RCC 7860 (cell line): ENCODE data around the gene PARN.
"Not testable (repeated sequence)": the region's sequence is repeated elsewhere in the genome, so short reads cannot be mapped to it uniquely, and the experiment has no call there.

Experiments used
- DNase-seq: peaks from one replicate; pipeline ENCODE4 v3.0.0-alpha.2; 2015; ENCODE audit warnings: low spot score
- FAIRE-seq: peaks from 2 replicates; lab custom pipeline; 2012; peaks lifted over from hg19 to GRCh38; lab: Jason Lieb, UNC

Gene PARN

DNA sequence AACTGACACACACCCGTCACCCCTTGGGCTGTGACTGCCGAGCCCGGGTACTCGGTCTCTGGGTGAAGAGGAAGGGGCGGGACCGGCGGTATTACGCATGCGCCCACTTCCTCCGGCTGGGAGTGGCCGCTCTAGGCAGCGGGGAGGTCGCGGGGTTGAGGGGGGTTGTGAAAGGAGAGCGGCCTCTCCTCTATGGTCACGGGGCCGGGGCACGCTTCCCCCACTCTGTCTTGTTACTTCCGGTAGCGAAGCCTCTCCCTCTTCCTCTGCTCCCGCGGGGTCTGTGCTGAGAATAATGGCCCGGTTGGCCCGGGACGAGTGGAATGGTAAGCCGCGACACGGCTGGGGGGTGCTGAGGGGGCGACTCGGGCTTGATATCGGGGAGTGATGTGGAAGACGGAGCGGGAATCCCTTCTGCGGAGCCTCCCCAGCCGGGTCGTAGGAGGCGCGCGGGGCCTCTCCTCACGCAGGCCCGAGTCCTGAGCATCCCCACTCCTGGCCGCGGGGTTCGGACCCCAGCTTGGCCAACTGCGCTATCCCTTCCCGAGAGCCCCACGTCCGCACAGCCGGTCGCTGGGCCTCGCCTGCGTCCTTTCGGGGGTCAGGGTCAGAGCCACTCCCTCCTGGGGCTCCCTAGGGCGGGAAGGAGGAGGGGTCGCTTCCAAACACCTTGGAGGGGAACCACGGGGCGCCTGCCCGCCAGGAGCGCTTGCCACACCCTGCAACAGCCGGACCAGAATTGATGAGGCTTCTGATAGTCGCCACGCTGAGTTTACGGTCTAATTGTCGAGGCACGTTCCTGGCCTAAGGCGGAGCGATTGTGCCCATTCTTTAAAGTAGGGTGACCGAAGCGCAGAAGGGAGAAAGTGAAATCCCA, 2.9 kb upstream of the PARN start, which contains the start of gene BFAR:
Gene BFAR, plus strand, starts transcription at position 259 of the 877 bp plus-strand sequence. CDS start 11,396 bp downstream, outside the sequence.
- peak; percentile 95 for DNase-seq
- peak; percentile 84 for FAIRE-seq

DNA sequence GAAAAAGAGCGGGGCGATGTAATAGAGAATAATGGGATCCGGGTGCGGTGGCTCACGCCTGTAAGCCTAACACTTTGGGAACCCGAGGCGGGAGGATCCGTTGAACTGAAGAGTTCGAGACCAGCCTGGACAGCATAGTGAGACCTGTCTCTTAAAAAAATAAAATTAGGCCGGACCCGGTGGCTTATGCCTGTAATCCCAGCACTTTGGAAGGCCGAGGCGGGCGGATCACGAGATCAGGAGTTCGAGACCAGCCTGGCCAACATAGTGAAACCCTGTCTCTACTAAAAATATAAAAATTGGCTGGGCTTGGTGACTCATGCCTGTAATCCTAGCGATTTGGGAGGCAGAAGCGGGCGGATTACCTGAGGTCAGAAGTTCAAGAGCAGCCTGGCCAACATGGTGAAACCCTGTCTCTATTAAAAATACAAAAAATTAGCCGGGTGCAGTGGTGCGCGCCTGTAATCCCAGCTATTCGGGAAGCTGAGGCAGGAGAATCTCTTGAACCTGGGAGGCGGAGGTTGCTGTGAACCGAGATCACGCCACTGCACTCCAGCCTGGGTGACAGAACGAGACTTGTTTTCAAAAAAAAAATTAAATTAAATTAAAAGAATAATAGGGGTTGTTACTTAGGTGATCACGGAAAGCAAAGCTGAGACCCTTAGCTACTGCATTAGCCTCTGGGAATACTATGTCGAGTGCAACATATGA, 715 bp upstream of the PARN start:
- FAIRE-seq: not testable (repeated sequence)

DNA sequence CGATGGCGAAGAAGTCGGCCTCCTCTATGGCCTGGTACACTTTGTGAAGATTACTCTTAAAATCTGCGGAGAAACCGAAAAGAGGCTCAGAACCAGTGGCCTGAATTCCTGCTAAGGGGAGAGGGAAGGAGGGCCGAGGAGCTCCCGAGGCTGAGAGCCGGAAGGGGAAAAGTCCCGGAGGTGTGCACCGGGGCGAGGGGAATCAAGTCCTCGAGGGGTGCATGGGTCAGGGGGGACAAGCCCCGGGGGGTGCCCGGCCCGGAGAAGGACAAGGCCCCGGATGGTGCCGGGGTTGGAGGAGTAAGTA, 495 bp downstream of the PARN start:
- no peak for FAIRE-seq
- no peak for DNase-seq

More for the DNA sequence above, 715 bp upstream of the PARN start:
- not testable (repeated sequence) for DNase-seq

DNA sequence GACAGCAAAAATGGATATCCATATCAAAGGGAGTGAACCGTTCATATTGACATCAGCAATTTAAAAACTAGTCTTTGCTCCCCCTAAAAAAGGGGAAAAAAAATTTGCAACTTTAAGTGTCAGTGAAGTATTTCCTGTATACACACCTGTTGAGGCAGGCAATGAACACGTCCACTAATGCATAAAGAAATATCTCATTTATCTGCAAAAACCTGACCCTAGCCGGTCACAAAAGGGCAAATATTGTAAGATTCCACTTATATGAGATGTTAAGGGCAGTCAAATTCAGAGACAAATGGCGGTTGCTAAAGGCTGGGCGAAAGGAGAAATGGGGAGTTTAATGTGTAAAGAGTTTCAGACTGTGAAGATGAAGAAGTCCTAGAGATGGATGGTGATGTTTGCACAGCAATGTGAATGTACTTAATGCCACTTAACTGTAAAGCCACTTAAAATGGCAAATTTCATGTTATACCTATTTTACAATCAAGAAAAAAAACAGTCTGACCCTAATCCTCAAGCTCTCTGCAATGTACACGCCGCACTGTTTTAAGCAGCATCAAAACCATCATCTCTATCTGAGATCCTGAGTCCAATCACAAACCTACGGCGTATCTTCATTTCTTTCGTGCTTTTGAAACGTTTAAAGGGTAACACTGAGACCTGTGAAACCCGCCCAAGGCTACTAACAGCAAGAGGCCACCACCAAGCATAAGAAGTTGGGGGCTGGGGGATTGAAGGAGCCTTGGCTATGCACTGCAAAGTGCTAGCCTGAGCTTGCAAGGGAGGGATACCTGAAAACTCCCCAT, 1.1 kb downstream of the PARN start:
- no peak for FAIRE-seq
- no peak for DNase-seq

DNA sequence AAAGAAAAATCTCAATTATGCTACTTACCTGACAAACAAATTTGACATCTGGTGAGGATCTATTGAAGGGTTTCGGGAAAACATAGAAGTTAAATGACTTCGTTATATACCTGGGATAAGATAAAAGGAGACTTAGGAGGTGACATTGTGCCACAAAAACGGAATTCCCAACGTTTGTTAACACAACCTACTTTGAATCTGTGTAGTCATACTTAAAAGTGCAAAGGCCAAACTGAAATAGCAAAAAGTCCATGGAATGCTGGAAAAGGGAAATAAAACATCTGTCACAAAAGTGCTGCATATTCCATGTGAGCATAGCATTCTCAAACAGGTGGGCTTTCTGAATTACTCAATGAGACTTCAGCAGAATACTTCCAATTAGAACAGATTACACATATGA, 3.0 kb downstream of the PARN start:
- no peak for DNase-seq
- no peak for FAIRE-seq

DNA sequence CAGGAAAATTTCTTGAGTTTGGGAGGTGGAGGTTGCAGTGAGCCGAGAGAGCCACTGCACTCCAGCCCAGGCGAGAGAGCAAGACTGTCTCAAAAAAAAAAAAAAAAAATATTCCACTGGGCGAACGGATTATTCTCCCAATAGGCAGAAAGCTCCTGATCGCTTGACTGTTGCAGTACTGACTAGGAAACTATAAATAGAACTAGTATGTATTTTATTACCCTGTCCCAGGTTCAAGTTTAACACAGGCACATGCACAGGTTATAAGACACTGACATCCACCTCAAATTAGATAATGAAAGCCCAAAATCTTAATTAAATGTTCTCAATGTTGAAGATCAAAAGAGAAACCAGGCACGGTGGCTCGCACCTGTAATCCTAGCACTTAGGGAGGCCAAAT, 11.5 kb downstream of the PARN start:
- no peak for DNase-seq
- FAIRE-seq: no peak

DNA sequence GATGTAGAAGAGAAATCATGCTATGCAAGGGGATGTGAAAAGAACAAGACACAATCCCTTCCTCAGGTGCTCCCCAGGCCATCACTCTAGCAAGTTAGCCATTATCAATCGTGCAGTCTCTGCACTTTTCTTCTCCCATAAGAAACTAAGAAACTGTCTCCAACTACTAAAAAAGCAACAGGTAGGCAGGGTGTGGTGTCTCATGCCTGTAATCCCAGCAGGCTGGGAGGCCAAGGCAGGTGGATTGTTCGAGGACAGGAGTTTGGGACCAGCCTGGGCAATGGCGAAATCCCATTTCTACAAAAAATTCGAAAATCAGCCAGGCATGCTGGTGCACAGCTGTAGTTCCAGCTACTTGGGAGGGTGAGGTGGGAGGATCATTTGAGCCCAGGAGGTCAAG, 13.8 kb downstream of the PARN start:
- FAIRE-seq (no peak), DNase-seq (no peak)

DNA sequence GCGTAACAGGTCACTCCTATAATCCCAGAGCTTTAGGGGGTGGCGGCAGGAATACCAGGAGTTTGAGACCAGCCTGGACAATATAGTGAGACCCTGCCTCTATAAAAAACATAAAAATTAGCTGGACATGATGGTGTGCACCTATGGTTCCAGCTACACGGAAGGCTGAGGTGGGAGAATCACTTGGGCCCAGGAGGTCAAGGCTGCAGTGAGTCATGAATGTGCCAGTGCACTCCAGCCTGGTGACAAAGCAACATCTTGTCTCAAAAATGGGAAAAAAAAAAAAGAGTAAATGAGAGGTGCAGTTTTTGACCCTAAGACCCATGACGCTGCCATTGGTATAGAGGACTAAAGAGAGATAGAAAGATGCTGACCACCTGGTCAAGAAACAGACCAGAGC, 16.1 kb downstream of the PARN start:
- DNase-seq (no peak), FAIRE-seq (no peak)

DNA sequence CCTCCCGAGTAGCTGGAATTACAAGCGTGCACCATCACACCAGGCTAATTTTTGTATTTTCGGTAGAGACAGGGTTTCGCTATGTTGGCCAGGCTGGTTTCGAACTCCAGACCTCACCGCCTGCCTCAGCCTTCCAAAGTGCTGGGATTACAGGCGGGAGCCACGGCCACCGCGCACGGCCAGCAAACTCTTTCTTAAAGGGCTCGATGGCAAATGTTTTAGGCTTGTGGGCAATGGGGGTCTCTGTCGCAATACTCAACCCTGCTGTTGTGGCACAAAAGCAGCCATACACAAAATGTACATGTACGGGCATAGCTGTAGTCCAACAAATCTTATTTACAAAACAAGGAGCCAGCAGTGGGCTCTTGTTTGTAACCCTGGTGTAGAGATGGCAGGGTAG, 18.4 kb downstream of the PARN start:
- DNase-seq (no peak), FAIRE-seq (no peak)

DNA sequence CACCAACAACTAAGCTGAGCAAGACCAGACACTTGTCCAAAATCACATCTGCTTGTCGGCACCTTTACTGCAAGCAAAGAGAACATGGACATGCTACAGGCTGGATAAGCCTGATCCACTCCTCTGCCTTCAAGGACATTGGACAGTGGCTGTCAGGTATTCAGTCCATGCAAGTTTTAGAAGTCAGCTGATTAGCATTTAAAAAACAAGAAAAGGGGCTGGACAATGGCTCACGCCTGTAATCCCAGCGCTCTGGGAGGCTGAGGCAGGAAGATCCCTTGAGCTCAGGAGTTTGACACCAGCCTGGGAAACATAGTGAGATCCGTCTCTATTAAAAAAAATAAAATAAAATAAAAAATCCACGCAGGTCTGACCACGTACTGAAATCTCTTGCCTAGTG, 20.3 kb downstream of the PARN start:
- DNase-seq (no peak), FAIRE-seq (no peak)

DNA sequence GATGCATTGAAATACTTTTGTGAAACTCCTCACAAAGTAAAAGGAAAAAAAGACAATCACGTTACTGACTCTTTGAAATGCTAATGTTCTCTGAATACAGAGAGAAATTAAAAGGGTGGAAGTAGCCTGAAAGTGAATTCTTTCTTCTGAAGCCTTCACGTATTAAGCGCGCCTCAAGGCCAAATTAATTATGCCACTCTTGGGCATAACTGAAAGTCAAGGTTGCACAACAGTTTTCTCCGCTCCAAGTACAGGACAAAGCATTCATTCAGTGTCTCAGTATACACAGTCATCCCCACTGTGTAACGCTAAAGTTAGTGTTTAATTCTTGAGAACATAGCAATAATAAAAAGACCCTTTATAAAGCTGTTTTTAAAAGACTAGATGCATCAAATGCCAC, 21.5 kb downstream of the PARN start:
- DNase-seq (no peak), FAIRE-seq (no peak)

DNA sequence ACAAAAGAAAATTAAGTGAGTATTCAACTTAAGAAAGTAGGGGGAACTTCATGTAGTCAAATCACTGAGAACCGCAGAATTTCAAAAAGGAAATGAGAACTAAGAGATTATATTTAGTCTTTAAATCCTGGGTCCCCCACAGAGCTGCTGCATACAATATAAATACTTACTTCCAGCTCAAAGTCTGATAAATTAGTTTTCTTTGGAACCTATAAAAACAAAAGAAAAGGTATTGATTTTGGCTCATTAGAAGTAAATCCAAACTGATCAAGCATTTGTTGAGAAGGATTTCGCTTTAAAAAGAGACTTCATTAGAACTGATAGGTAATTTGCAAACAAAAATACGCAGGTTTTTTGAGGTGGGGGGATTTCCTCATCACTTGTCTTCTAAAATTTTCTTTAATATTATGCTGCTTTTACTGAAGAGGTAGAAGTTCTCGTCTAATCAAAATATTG, 21.9 kb downstream of the PARN start:
- no peak for FAIRE-seq
- no peak for DNase-seq

DNA sequence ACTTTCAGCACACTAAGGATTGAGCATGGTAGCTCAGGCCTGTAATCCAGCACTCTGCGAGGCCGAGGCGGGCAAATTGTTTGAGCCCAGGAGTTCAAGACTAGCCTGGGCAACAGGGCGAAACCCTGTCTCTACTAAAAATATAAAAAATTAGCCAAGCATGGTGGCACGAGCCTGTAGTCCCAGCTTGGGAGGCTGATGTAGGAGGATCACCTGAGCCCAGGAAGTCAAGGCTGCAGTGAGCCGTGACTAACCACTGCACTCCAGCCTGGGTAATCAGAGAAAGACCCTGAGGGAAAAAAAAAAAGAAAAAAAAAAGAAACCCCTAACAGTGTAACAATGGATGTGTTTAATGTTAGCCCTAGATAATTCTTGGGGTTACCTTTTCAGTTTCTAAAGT, 24.0 kb downstream of the PARN start:
- DNase-seq (no peak), FAIRE-seq (no peak)

DNA sequence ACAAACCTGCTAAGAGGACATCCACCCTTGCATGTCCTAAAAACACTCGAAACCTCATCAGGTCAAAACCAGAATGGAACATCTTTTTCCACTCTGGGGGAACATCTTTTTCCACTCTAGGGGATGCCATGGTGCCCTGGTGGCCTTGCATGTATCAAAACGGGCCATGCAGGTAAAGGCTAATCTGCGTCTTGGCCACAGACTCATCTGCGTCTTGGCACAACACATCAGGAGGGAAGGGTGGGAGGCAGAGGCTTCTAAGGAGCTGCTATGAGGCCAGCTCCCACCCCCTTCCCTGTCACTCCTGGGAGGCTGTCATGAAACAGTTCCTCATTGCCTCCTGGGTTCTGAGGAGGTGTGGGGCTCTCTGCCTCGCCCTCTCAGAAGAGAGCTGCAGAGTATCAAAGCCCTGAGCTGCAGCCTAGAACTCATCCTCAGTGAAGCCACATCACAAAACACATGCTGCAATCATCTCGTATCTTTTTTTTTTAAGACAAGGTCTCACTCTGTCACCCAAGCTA, 27.6 kb downstream of the PARN start:
- DNase-seq (no peak), FAIRE-seq (no peak)

DNA sequence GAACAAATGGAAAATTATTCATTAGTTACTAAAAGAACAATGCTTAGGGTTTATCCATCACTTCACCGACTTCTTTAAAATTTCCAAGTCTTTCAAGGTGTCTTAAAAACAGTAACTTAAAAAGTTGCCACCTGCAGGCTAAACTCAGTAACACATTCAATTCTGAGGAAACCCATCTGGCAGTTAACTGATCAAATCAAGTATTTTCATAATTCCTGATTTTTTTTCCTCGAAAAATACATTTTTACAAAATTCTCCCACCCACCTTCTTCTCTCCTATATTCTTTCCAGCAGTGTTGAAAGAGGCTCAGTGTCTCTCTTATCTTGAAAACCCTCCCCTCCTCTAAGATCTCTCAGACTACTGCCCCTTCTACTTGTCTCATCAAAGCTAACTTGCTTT, 29.9 kb downstream of the PARN start:
- DNase-seq (peak; percentile 27), FAIRE-seq (peak; percentile 65)

DNA sequence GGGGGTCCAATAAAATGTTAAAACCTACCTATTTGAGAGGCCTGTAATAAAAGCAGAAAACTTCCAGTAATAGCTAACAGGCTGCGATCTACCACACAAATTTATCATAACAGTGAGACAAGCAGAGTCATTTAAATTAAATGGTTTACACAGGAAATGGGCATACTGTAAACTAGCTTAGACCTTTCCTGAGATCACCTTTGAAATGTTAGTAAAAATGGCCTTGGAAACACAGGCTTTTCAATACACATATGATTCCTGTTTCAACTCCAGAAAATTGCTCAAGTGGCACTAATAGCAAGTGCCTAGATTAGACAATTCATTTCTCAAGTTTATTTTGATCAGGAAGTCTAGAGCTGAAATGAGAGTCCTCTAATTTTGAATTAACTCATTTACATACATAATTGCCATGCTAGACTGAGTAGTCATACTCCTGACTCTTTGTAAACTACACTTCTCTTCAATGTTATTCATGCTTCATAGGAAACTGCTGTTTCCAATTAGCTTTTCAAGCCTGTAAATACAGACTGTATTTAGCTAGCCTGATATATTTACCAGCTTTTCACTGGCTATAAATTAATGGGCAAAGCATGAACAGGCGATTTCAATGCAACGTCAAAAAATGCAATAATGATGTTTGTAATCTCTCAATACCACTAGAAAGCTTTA, 43.3 kb downstream of the PARN start:
- FAIRE-seq: no peak

DNA sequence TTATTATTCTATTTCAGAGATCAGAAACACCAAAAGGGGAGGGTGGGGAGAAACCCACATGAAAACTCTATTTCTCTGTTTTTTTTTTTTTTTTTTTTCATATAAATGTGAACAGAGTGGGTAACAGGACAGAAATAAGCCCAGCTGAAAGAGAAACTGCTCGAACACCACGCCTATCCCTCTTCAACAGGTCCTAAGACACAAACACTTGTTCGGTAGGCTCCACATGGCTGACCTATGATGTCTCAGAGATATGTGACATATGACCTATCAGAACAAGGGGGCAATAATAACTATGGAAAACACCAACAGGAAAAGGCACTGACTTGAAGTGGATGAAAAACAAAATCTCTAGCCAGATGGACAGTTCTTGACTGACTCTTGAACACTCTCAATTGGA, 44.8 kb downstream of the PARN start:
- FAIRE-seq (no peak), DNase-seq (no peak)

More for the DNA sequence above, 43.3 kb downstream of the PARN start:
- no peak for DNase-seq

DNA sequence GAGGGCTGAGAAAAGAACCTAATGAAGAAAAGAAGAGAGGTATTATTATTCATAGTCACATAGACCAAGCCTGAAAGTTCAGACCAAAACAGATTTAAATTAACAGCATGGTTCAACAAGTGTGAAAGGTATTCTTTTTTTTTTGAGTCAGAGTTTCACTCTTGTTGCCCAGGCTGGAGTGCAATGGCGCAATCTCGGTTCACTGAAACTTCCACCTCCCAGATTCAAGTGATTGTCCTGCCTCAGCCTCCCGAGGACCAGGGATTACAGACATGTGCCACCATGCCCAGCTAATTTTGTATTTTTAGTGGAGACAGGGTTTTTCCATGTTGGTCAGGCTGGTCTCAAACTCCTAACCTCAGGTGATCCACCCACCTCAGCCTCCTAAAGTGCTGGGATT, 49.1 kb downstream of the PARN start:
- not testable (repeated sequence) for DNase-seq, FAIRE-seq

DNA sequence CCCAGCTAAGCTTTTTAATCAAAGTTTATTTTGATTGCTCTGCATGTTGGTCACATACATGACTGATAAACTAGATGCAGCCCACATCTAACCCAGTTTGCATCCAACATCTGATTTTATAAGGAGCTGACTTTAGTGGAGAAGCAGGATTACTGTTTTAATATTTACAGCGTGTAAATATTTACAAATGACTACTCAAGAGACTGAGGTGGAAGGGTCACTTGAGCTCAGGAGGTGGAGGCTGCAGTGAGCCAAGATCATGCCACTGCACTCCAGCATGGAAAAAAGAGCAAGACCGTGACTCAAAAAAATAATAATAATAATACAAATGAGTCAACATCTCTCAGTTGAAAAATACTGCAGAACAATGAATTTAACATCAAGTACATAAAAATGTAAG, 50.8 kb downstream of the PARN start:
- DNase-seq: no peak

DNA sequence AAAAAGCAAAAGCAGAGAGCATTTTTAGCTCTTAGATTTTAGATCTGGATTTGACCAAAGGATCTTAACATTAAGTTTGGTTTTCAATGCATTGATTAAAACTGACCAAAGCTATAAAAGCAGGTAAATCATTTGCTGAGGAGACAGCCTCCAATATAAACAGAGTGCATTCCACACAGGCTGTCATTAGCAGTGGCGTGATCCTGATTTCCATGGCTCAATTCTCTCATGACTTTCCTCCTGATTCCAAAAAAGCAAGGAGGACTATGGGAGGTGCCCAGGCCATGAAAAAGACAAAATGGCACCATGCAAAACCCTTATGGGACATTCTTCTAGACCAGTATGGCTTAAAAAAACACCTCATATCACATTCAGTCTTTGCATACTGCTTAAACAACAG, 53.5 kb downstream of the PARN start:
- no peak for FAIRE-seq
- no peak for DNase-seq

More for the DNA sequence above, 50.8 kb downstream of the PARN start:
- FAIRE-seq: no peak

DNA sequence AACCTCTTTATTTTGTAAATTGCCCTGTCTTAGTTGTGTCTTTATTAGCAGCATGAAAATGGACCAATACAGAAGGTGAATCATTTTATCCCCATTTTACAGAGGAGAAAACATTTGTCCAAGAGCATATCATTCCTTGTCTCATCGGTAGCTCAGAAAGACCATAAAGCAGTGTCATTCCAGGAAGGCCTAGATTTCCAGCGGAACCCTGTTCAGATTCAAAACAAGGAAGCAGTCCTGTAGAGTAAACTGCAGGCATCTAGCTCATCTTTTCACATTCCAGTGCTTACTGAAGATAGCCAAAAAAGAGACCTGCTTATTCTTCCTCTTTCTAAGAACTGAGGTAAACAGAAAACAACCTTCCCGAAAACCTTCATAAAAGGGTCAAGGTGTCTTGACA, 54.0 kb downstream of the PARN start:
- DNase-seq (no peak), FAIRE-seq (no peak)
